ENCODE results near the gene ARL4A. TPM values are rescaled to one million over a fixed set of nuclear protein-coding genes. Genes with fewer than 3 reads are reported as not detected.

The ARL4A gene
- total and polyA plus RNA-seq, 9 of the 15 experiments (the other 6 are each of a cell fraction or from before 2014, with no cell fraction given) = 118 to 688 (median 172) TPM

DNA sequence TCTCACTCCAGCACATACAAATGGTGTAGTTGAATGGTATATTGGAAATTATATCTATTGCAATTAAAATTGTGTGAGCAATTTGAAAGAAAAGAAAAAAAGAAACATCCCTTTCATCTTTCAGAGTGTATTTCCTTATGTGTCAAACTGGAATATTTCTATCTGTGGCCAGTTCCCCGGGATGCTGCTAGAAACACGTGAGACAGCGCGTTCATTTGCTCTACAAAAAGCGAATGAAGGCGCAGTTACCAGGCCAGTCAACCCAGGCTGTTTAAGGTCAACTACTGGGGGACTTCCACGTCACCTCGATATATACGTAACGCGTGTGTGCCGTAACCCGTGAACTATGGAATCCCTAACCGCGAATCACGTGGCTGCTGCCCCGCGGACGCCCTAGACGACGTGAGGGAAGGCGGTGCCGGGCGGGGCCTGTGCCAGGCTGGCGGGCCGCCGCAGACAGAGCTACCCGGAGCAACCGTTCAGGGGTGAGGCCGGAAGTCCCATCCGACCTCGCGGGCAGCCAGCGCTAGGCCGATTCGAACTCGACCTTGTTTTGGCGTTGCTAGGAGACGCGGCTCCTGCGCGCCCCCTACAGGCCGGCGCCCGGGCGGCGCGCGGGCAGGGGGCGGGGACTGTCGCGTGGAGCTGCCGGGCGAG lies 1.1 kb upstream of the ARL4A start (continued):
- TF ChIP-seq, protein P1, sequence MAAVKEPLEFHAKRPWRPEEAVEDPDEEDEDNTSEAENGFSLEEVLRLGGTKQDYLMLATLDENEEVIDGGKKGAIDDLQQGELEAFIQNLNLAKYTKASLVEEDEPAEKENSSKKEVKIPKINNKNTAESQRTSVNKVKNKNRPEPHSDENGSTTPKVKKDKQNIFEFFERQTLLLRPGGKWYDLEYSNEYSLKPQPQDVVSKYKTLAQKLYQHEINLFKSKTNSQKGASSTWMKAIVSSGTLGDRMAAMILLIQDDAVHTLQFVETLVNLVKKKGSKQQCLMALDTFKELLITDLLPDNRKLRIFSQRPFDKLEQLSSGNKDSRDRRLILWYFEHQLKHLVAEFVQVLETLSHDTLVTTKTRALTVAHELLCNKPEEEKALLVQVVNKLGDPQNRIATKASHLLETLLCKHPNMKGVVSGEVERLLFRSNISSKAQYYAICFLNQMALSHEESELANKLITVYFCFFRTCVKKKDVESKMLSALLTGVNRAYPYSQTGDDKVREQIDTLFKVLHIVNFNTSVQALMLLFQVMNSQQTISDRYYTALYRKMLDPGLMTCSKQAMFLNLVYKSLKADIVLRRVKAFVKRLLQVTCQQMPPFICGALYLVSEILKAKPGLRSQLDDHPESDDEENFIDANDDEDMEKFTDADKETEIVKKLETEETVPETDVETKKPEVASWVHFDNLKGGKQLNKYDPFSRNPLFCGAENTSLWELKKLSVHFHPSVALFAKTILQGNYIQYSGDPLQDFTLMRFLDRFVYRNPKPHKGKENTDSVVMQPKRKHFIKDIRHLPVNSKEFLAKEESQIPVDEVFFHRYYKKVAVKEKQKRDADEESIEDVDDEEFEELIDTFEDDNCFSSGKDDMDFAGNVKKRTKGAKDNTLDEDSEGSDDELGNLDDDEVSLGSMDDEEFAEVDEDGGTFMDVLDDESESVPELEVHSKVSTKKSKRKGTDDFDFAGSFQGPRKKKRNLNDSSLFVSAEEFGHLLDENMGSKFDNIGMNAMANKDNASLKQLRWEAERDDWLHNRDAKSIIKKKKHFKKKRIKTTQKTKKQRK (IDR thresholded peaks at IDR 0.05; ENCODE audit: borderline replicate concordance, low read depth, low read length) = no peak
- no peak for TF ChIP-seq SRSF7 (optimal IDR thresholded peaks at IDR 0.05; ENCODE audit: low read depth, low read length)
- peak; percentile 33 for TF ChIP-seq BRD9 (IDR thresholded peaks at IDR 0.05; ENCODE audit: low read depth, partially characterized antibody)
- TF ChIP-seq PRPF4 (IDR thresholded peaks at IDR 0.05; ENCODE audit: insufficient read depth, low read depth, low read length, poor library complexity, severe bottlenecking) = no peak
- no peak for TF ChIP-seq ZNF431 (CRISPR knock-in tag; IDR thresholded peaks at IDR 0.05)
- TF ChIP-seq ILF3 (IDR thresholded peaks at IDR 0.05; ENCODE audit: borderline replicate concordance) = peak; percentile 76; the same call in 1 of the 2 replicates
- no peak for TF ChIP-seq HDGF (IDR thresholded peaks at IDR 0.05)
- TF ChIP-seq ZNF785 (CRISPR knock-in tag; IDR thresholded peaks at IDR 0.05) = no peak
- TF ChIP-seq DIDO1 (tag; IDR thresholded peaks at IDR 0.05; ENCODE audit: low read depth) = no peak
- no peak for TF ChIP-seq NFE2L1 (tag; IDR thresholded peaks at IDR 0.05; ENCODE audit: borderline replicate concordance, low read depth)
- peak; percentile 84 for TF ChIP-seq ZNF766 (CRISPR knock-in tag; conservative IDR thresholded peaks at IDR 0.05)
- TF ChIP-seq U2AF2 (optimal IDR thresholded peaks at IDR 0.05; ENCODE audit: low read depth, low read length) = no peak
